ENCODE measurements around the gene PLEKHM1.
"Not testable (repeated sequence)": the region's sequence is repeated elsewhere in the genome, so short reads cannot be mapped to it uniquely, and the experiment has no call there.

GRCh38 chr17:45501092-45501707, 10.7 kb upstream of the PLEKHM1 start:
- TF ChIP-seq, protein P1, sequence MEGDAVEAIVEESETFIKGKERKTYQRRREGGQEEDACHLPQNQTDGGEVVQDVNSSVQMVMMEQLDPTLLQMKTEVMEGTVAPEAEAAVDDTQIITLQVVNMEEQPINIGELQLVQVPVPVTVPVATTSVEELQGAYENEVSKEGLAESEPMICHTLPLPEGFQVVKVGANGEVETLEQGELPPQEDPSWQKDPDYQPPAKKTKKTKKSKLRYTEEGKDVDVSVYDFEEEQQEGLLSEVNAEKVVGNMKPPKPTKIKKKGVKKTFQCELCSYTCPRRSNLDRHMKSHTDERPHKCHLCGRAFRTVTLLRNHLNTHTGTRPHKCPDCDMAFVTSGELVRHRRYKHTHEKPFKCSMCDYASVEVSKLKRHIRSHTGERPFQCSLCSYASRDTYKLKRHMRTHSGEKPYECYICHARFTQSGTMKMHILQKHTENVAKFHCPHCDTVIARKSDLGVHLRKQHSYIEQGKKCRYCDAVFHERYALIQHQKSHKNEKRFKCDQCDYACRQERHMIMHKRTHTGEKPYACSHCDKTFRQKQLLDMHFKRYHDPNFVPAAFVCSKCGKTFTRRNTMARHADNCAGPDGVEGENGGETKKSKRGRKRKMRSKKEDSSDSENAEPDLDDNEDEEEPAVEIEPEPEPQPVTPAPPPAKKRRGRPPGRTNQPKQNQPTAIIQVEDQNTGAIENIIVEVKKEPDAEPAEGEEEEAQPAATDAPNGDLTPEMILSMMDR (IDR thresholded peaks at IDR 0.05; ENCODE audit: extremely low read depth in 1 of 2, insufficient read depth in 1 of 2, low read depth in 1 of 2, low read length in 2 of 2), result peak in 1 of 2 donors; percentile 18
- TF ChIP-seq POLR2AphosphoS5 (IDR thresholded peaks at IDR 0.05; ENCODE audit: insufficient read depth, low read depth, low read length); EZH2 (IDR thresholded peaks at IDR 0.05; ENCODE audit: borderline replicate concordance, low read depth, low read length, severe bottlenecking); MAX (IDR thresholded peaks at IDR 0.05; ENCODE audit: insufficient read depth, insufficient read length): not testable (repeated sequence)

Measured in endothelial cell of umbilical vein (primary cell).